SU-DHL-6 (cell line): ENCODE results near the gene IL22RA2.

Experiments
- CTCF ChIP-seq: fragments of 200-600 bp; sonication (generic); IDR thresholded peaks from one replicate; pipeline ENCODE4 v1.5.1; 2017; ENCODE audit warnings: antibody characterized with exemption, mild to moderate bottlenecking, low read length, moderate library complexity; ENCODE audit not compliant: insufficient read depth, poor library complexity, severe bottlenecking
- EZH2phosphoT487 ChIP-seq: fragments of 200-600 bp; sonication (generic), shearing (Covaris generic); conservative IDR thresholded peaks from 2 replicates; pipeline ENCODE4 v1.6.1; 2018; ENCODE audit warnings: mild to moderate bottlenecking, antibody characterized with exemption, low read length, moderate library complexity, mixed read lengths

DNA sequence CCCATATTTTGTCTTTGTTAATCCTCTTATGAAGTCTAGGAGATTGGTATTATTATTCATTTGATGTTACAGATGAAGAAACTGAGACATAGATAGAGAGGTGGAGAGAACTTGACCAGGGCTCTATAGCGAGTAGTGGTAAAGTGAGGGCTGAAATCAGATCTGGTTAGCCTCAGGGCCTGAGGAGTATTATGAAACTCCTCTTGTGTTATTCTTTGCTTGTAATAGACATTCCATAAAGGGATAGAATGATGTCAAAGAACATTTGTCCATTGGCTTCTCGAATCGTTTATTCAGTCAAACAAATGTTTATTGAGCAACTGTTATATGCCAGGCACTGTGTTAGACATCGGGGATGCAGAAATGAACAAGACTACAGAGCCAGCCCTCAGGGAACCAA lies at the start of gene IL22RA2:
- TF ChIP-seq CTCF (no peak), EZH2phosphoT487 (no peak)
